Skin of body (tissue), 2 donors: ENCODE measurements around the gene NBAS. TPM values are rescaled to one million over a fixed set of nuclear protein-coding genes. Genes with fewer than 3 reads are reported as not detected.
"Not testable (repeated sequence)": the region's sequence is repeated elsewhere in the genome, so short reads cannot be mapped to it uniquely, and the experiment has no call there.

ENCODE experiments used
- DNase-seq: peaks from one replicate; lab custom pipeline; 2025; lab: John Stamatoyannopoulos, UW
- total RNA-seq: library from RNA; depleted of rRNA; stranded (reverse); fragments of >200 nt; gene quantifications from one replicate; pipeline ENCODE4 v1.2.3, GENCODE V29; 2014

Gene NBAS
- total RNA-seq, 1 donor from 2014 or later, result 69.3 TPM

GRCh38 chr2:15559379-15560139 lies 1.6 kb downstream of the NBAS start:
- no peak for DNase-seq

- DNase-seq, result no peak
These were observed 3.2 kb downstream of the NBAS start for GRCh38 chr2:15557887-15558311.

- DNase-seq, result no peak
These were observed 4.7 kb downstream of the NBAS start for GRCh38 chr2:15556311-15556930.

- no peak for DNase-seq
These were observed 5.4 kb downstream of the NBAS start for GRCh38 chr2:15555760-15556193.

- no peak for DNase-seq
These were observed 6.5 kb downstream of the NBAS start for GRCh38 chr2:15554525-15555218.

- no peak for DNase-seq
These were observed 7.2 kb downstream of the NBAS start for GRCh38 chr2:15553951-15554350.

- DNase-seq, result no peak
These were observed 7.6 kb downstream of the NBAS start for GRCh38 chr2:15553519-15553918.

- DNase-seq, result no peak
These were observed 12.2 kb downstream of the NBAS start for GRCh38 chr2:15548974-15549373.

- DNase-seq, result peak; percentile 31
These were observed 13.8 kb downstream of the NBAS start for GRCh38 chr2:15547115-15547876.

- DNase-seq, result no peak
These were observed 14.6 kb downstream of the NBAS start for GRCh38 chr2:15546297-15547098.

- no peak for DNase-seq
These were observed 16.9 kb downstream of the NBAS start for GRCh38 chr2:15544227-15544626.

- no peak for DNase-seq
These were observed 17.6 kb downstream of the NBAS start for GRCh38 chr2:15543541-15543940.

- no peak for DNase-seq
These were observed 18.1 kb downstream of the NBAS start for GRCh38 chr2:15543053-15543452.

- not testable (repeated sequence) for DNase-seq
These were observed 18.9 kb downstream of the NBAS start for GRCh38 chr2:15542269-15542668.

- DNase-seq, result not testable (repeated sequence)
These were observed 20.6 kb downstream of the NBAS start for GRCh38 chr2:15540523-15540922.

GRCh38 chr2:15539999-15540398 lies 21.1 kb downstream of the NBAS start:
- DNase-seq, result no peak

- no peak for DNase-seq
These were observed 22.3 kb downstream of the NBAS start for GRCh38 chr2:15538792-15539191.

- DNase-seq, result no peak
These were observed 27.2 kb downstream of the NBAS start for GRCh38 chr2:15533860-15534480.

GRCh38 chr2:15532996-15533395 lies 28.1 kb downstream of the NBAS start:
- no peak for DNase-seq

- DNase-seq, result no peak
These were observed 29.9 kb downstream of the NBAS start for GRCh38 chr2:15531095-15531854.
